ENCODE results near the gene PTPRCAP. TPM values are rescaled to one million over a fixed set of nuclear protein-coding genes. Genes with fewer than 3 reads are reported as not detected.

PTPRCAP gene
- total RNA-seq, 4 donors from 2014 or later, result 5.6 to 7.2 (median 6.4) TPM

DNA sequence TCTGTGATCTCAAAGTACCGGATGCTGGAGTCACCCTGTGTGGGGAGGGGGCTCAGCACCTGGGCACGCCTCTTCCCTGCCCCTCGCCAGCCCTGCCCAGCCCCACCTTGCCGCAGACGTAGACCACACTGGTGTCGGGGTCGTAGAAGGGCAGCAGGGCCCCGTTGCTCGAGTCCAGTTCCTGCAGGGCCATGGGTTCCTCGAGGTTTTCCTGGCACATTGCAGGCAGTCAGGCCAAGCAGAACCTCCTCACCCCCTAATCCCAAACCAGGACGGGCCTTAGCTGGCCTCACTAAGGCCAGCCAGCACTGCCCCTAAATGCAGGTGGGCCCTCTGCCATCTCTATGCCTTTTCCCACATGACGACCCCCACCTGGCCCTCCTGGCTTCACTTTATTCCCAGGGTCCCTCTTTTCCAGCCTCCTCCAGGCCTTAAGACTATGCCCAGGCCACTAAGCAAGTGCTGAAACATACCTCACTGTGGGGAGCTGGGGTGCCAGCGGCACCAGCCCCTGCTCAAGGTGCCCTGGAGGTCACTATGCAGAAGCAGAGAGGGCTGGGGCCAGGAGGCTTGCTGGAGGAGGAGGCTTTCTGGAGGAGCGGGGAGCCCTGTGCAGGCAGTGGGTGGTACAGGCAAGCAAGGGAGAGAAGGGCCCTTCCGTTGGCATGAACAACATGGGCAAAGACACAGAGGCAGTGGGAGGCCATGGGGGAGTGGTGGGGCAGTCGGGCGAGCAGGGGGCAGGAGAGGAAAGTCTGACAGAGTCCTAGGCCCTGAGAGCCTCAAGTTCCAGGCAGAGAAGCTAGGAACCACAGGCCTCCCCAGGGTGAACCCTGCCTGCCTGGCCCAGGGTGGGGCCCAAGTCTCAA is 3.0 kb upstream of the PTPRCAP start:
- intact Hi-C loops (cut with DNase I), result no loop called here
- peaks cover 11 to 12% of the 10 kb centered on the region in 2 donors for H3K36me3 ChIP-seq
- no peaks in the 10 kb centered on the region for H3K27me3 ChIP-seq
- DNase-seq, result no peak
- TF ChIP-seq POLR2A (IDR thresholded peaks at IDR 0.05), result no peak
- TF ChIP-seq, protein P1, sequence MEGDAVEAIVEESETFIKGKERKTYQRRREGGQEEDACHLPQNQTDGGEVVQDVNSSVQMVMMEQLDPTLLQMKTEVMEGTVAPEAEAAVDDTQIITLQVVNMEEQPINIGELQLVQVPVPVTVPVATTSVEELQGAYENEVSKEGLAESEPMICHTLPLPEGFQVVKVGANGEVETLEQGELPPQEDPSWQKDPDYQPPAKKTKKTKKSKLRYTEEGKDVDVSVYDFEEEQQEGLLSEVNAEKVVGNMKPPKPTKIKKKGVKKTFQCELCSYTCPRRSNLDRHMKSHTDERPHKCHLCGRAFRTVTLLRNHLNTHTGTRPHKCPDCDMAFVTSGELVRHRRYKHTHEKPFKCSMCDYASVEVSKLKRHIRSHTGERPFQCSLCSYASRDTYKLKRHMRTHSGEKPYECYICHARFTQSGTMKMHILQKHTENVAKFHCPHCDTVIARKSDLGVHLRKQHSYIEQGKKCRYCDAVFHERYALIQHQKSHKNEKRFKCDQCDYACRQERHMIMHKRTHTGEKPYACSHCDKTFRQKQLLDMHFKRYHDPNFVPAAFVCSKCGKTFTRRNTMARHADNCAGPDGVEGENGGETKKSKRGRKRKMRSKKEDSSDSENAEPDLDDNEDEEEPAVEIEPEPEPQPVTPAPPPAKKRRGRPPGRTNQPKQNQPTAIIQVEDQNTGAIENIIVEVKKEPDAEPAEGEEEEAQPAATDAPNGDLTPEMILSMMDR (IDR thresholded peaks at IDR 0.05), result no peak
- no peaks in the 10 kb centered on the region for H3K9me3 ChIP-seq
- peak overlapping the region in 1 of 3 donors; percentile 24 for H3K27ac ChIP-seq
- 79 to 85% methylated on average over 9 to 16 of the region's 17 CpGs for WGBS, 2 donors
- H3K4me1 ChIP-seq, result peaks cover 10 to 37% of the 10 kb centered on the region in 2 donors
- no peak overlapping the region for H3K4me3 ChIP-seq (replicated peaks in 1 of 3)

DNA sequence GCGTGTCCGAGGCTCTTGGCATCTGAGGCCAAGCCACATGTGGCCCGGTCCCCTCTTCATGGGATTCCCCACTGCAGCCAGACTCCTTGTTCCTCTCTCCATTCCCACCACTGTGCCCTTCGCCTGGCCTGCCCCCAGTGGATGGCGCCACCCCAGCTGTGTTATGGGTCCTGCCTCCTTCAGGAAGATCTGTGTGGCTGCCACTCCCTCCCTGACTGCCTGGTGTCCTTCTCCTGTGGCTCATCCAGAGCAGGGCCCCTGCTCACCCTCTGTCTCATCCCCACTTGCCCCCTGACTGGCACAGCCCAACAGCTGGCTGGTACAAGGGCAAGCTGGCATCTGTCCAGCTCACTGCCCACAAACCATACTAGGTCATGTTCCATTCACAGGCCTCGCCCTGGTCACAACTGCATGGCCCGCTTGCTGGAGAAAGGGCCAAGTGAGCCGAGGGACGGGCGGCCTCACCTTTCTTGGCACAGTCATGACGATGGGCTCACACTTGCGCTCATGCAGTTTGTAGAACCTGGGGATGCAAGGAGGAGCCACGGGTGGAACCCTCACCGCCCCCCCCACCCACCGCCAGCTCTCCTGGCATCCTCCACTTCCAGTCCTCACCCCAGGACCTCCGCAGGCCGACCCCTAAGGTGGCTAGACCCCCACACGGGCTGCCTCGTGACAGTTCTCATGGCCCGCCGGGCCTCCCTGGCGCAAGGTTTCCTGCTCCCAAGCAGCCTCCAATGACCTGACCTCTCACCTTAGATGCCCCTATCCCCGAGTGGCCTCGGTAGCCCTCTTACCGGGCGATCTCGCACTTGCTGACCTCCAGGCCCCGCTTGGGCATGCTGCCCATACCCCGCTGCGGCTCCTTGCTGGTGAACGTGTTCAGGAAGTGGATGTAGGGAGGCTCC is 2.1 kb upstream of the PTPRCAP start:
- 76 to 80% methylated on average over 26 to 29 of the region's 31 CpGs for WGBS, 2 donors
- no peak for TF ChIP-seq POLR2A (IDR thresholded peaks at IDR 0.05)
- TF ChIP-seq, protein P1 (IDR thresholded peaks at IDR 0.05), result peak in 1 of 6 experiments; percentile 12
- no peaks in the 10 kb centered on the region for H3K9me3 ChIP-seq
- H3K4me1 ChIP-seq, result peaks cover 10 to 36% of the 10 kb centered on the region in 2 donors
- DNase-seq, result peak; percentile 55 to 56
- intact Hi-C loops (cut with DNase I), result no loop called here
- peak overlapping the region in 1 of 3 donors; percentile 24 for H3K27ac ChIP-seq
- H3K4me3 ChIP-seq (replicated peaks in 1 of 3), result no peak overlapping the region
- no peaks in the 10 kb centered on the region for H3K27me3 ChIP-seq
- H3K36me3 ChIP-seq, result peaks cover 17 to 20% of the 10 kb centered on the region in 2 donors

DNA sequence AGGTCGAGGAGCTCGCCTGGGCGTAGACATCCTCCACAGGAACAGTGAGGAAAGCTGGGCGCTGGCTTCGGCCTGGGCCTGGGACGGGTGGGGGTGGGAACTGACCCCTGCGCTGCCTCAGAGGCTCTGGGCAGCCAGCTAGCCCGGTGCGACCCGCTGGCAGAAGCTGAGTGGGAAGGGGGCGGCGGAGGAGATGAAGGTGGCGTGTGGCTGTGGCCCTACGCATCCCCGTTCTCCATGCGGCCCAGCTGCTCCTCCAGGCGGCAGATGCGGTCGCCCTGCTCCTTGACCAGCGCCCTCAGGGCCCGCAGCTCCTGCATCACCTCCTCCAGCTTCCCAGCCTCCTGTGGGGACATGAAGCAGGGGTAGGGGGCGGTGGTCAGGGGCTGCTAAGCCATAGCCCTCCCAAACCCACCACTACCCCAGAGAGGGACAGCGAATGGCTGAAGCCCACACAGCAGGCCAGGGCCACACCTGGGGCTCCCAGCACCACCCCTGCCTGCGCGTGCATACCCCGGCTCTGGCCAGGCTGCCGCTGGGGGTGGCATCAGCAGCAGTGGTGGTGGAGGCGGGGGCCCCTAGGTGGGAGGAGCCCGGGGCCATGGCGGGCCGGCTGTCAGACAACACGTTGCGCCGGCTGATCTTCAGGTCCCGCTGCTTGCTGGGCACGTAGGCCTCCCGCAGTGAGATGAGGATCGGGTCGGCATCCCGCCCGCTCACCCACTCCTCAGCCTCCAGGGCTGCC is 848 bp upstream of the PTPRCAP start:
- 74 to 90% methylated on average over 14 to 22 of the region's 41 CpGs for WGBS, 2 donors
- peaks cover 28 to 33% of the 10 kb centered on the region in 2 donors for H3K36me3 ChIP-seq
- no peak overlapping the region for H3K27ac ChIP-seq
- no peaks in the 10 kb centered on the region for H3K27me3 ChIP-seq
- DNase-seq, result no peak
- H3K4me1 ChIP-seq, result peaks cover 5 to 31% of the 10 kb centered on the region in 2 donors
- no peak overlapping the region for H3K4me3 ChIP-seq (replicated peaks in 1 of 3)
- intact Hi-C loops (cut with DNase I), result no loop called here
- H3K9me3 ChIP-seq, result no peaks in the 10 kb centered on the region
- TF ChIP-seq POLR2A (IDR thresholded peaks at IDR 0.05), result no peak
- TF ChIP-seq, protein P1 (IDR thresholded peaks at IDR 0.05), result no peak

DNA sequence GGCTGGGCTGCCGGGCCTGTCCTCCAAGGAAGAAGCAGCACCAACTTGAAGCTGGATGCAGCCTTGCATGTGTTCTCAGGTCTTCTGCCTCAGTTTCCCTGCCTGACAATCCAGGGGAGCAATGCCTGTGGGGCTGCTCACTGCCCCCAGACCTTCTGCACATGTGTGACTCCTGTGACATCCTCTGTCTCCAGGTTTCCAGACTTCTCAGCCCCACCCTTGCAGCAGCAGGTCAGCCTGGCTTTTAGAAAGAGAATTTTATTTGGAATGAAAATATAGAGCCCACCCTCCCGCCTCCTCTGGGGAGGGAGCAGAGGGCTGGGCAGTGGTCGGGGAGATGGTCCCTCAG is 301 bp upstream of the PTPRCAP start:
- no peaks in the 10 kb centered on the region for H3K27me3 ChIP-seq
- H3K36me3 ChIP-seq, result peaks cover 33 to 38% of the 10 kb centered on the region in 2 donors
- no peak overlapping the region for H3K27ac ChIP-seq
- no peak for DNase-seq
- intact Hi-C loops (cut with DNase I), result no loop called here
- no peak overlapping the region for H3K4me3 ChIP-seq (replicated peaks in 1 of 3)
- peaks cover 5 to 31% of the 10 kb centered on the region in 2 donors for H3K4me1 ChIP-seq
- WGBS, 2 donors, result 73 to 83% methylated on average over 3 of the region's 3 CpGs
- TF ChIP-seq POLR2A (IDR thresholded peaks at IDR 0.05), result no peak
- TF ChIP-seq, protein P1 (IDR thresholded peaks at IDR 0.05), result no peak
- no peaks in the 10 kb centered on the region for H3K9me3 ChIP-seq
